Measurements from ENCODE around the gene C22orf23. TPM values are rescaled to one million over a fixed set of nuclear protein-coding genes. Genes with fewer than 3 reads are reported as not detected.

Gene C22orf23
- total and polyA plus RNA-seq, 10 of the 15 experiments (the other 5 are each of a cell fraction or from before 2014, with no cell fraction given) = 0.04 to 0.38 (median 0.11) TPM; not detected in 5

DNA sequence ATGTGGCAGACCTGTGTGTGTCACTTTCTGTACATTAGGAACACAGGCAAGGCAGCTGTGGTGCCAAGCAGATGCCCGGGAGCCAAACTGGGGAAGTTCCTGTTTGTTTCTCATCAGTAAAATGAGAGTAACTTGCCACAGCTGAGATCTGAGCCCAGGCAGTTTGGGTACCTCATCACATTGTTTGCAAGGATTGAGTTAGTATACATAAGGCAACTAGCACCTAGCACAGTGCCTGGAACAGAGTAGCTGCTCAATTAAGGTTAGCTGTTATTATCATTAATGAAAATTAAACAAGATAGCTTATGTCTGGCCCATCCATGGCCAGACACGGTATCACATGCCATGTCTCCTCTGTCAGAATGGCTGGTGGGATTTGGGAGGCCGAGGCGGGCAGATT is 23.1 kb upstream of the C22orf23 start:
- DNase-seq (ENCODE audit: low read depth, low spot score) = no peak
- no peak for ATAC-seq
- Histone ChIP-seq H3K27ac (ENCODE audit: control insufficient read depth, insufficient read depth) (no peak overlapping the region), H3K9ac (ENCODE audit: control insufficient read depth, insufficient read depth, low read length) (no peak overlapping the region), H3K4me2 (ENCODE audit: control insufficient read depth, insufficient read depth) (no peak overlapping the region), H3K9me3 (replicated peaks; ENCODE audit: control insufficient read depth, insufficient read depth, low read length) (no peaks in the 10 kb centered on the region), H3K36me3 (ENCODE audit: control insufficient read depth in 2 of 2, insufficient read depth in 2 of 2, low read length in 1 of 2) (no peaks in the 10 kb centered on the region; a peak in 1 of 4 replicates), H4K20me1 (ENCODE audit: control insufficient read depth, insufficient read depth) (no peaks in the 10 kb centered on the region), H3K79me2 (ENCODE audit: control insufficient read depth, insufficient read depth, low read length) (no peaks in the 10 kb centered on the region), H2AFZ (ENCODE audit: control insufficient read depth, low read depth, low read length) (no peak overlapping the region), H3K4me3 (no peak overlapping the region), H3K4me1 (ENCODE audit: control insufficient read depth, insufficient read depth, low read length) (no peaks in the 10 kb centered on the region), H3K27me3 (replicated peaks in 1 of 2; ENCODE audit: control insufficient read depth in 2 of 2, insufficient read depth in 2 of 2, low read length in 1 of 2) (no peaks in the 10 kb centered on the region)
- FAIRE-seq = no peak
- intact Hi-C loops (cut with micrococcal nuclease; ENCODE audit: unreplicated experiment) = no loop called here
- BruUV-seq (replicated peaks) = no TSS peak
- RAD21 ChIA-PET (ENCODE audit: unreplicated experiment) = no interaction called here
- CTCF ChIA-PET = interaction anchor here (0.7 to 1.3 kb wide), 2 partner anchors 11 to 17 kb away, joined by 3 read pairs; no protein-coding TSS in a partner anchor
- in situ Hi-C loops (cut with MboI) = no loop called here
- POLR2A ChIA-PET = interaction anchor here (0.5 to 0.6 kb wide), 2 partner anchors 38 to 156 kb away, joined by 4 to 6 read pairs; no protein-coding TSS in a partner anchor
- SMC1A ChIA-PET (ENCODE audit: uncharacterized antibody, unreplicated experiment) = interaction anchor here (0.6 kb wide), 1 partner anchor 1229 kb away, joined by 3 read pairs; no protein-coding TSS in a partner anchor
- 73% methylated on average over 4 of the region's 4 CpGs for WGBS (ENCODE audit: insufficient coverage, insufficient replicate concordance, low lambda C conversion rate, missing lambda C conversion rate)
- TF ChIP-seq, protein P1, sequence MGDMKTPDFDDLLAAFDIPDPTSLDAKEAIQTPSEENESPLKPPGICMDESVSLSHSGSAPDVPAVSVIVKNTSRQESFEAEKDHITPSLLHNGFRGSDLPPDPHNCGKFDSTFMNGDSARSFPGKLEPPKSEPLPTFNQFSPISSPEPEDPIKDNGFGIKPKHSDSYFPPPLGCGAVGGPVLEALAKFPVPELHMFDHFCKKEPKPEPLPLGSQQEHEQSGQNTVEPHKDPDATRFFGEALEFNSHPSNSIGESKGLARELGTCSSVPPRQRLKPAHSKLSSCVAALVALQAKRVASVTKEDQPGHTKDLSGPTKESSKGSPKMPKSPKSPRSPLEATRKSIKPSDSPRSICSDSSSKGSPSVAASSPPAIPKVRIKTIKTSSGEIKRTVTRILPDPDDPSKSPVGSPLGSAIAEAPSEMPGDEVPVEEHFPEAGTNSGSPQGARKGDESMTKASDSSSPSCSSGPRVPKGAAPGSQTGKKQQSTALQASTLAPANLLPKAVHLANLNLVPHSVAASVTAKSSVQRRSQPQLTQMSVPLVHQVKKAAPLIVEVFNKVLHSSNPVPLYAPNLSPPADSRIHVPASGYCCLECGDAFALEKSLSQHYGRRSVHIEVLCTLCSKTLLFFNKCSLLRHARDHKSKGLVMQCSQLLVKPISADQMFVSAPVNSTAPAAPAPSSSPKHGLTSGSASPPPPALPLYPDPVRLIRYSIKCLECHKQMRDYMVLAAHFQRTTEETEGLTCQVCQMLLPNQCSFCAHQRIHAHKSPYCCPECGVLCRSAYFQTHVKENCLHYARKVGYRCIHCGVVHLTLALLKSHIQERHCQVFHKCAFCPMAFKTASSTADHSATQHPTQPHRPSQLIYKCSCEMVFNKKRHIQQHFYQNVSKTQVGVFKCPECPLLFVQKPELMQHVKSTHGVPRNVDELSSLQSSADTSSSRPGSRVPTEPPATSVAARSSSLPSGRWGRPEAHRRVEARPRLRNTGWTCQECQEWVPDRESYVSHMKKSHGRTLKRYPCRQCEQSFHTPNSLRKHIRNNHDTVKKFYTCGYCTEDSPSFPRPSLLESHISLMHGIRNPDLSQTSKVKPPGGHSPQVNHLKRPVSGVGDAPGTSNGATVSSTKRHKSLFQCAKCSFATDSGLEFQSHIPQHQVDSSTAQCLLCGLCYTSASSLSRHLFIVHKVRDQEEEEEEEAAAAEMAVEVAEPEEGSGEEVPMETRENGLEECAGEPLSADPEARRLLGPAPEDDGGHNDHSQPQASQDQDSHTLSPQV (IDR thresholded peaks at IDR 0.05) = no peak
- TF ChIP-seq GABPA (IDR thresholded peaks at IDR 0.05; ENCODE audit: low read depth) = no peak
- TF ChIP-seq, protein P2, sequence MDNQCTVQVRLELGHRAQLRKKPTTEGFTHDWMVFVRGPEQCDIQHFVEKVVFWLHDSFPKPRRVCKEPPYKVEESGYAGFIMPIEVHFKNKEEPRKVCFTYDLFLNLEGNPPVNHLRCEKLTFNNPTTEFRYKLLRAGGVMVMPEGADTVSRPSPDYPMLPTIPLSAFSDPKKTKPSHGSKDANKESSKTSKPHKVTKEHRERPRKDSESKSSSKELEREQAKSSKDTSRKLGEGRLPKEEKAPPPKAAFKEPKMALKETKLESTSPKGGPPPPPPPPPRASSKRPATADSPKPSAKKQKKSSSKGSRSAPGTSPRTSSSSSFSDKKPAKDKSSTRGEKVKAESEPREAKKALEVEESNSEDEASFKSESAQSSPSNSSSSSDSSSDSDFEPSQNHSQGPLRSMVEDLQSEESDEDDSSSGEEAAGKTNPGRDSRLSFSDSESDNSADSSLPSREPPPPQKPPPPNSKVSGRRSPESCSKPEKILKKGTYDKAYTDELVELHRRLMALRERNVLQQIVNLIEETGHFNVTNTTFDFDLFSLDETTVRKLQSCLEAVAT (IDR thresholded peaks at IDR 0.05) = no peak
- no peak for TF ChIP-seq POLR2AphosphoS2 (IDR thresholded peaks at IDR 0.05; ENCODE audit: low read depth, low read length)
- TF ChIP-seq STAT1 (conservative IDR thresholded peaks at IDR 0.05) = no peak
- no peak for TF ChIP-seq NR2C2 (IDR thresholded peaks at IDR 0.05; ENCODE audit: borderline replicate concordance, control insufficient read depth, insufficient read length, low read depth)
- TF ChIP-seq POLR2AphosphoS5 (IDR thresholded peaks at IDR 0.05; ENCODE audit: low read length) = no peak
- no peak for TF ChIP-seq HDGF (IDR thresholded peaks at IDR 0.05)
- TF ChIP-seq MEF2B (IDR thresholded peaks at IDR 0.05; ENCODE audit: partially characterized antibody, poor library complexity, severe bottlenecking) = no peak
- no peak for TF ChIP-seq TCF12 (IDR thresholded peaks at IDR 0.05; ENCODE audit: low read depth, low read length)
- no peak for TF ChIP-seq YY1 (IDR thresholded peaks at IDR 0.05; ENCODE audit: low read depth, low read length)
- no peak for TF ChIP-seq EP300 (IDR thresholded peaks at IDR 0.05; ENCODE audit: borderline replicate concordance in 1 of 2, control insufficient read depth in 1 of 2, low read depth in 2 of 2, low read length in 2 of 2)
- TF ChIP-seq, protein P3, sequence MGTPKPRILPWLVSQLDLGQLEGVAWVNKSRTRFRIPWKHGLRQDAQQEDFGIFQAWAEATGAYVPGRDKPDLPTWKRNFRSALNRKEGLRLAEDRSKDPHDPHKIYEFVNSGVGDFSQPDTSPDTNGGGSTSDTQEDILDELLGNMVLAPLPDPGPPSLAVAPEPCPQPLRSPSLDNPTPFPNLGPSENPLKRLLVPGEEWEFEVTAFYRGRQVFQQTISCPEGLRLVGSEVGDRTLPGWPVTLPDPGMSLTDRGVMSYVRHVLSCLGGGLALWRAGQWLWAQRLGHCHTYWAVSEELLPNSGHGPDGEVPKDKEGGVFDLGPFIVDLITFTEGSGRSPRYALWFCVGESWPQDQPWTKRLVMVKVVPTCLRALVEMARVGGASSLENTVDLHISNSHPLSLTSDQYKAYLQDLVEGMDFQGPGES (IDR thresholded peaks at IDR 0.05) = no peak
- no peak for TF ChIP-seq CBX3 (IDR thresholded peaks at IDR 0.05; ENCODE audit: borderline replicate concordance, low read depth)
- TF ChIP-seq NFYA (IDR thresholded peaks at IDR 0.05; ENCODE audit: borderline replicate concordance, low read depth, low read length) = no peak
- TF ChIP-seq IRF4 (IDR thresholded peaks at IDR 0.05; ENCODE audit: low read depth, low read length) = no peak
- TF ChIP-seq, protein P4, sequence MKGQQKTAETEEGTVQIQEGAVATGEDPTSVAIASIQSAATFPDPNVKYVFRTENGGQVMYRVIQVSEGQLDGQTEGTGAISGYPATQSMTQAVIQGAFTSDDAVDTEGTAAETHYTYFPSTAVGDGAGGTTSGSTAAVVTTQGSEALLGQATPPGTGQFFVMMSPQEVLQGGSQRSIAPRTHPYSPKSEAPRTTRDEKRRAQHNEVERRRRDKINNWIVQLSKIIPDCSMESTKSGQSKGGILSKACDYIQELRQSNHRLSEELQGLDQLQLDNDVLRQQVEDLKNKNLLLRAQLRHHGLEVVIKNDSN (IDR thresholded peaks at IDR 0.05; ENCODE audit: borderline replicate concordance, extremely low read length, insufficient read depth, low read depth, low read length) = no peak
- TF ChIP-seq RAD51 (IDR thresholded peaks at IDR 0.05) = no peak

All from GM12878 (cell line).